BJ (cell line): ENCODE data around the gene APOL4. TPM values are rescaled to one million over a fixed set of nuclear protein-coding genes. Genes with fewer than 3 reads are reported as not detected.
"Not testable (repeated sequence)": the region's sequence is repeated elsewhere in the genome, so short reads cannot be mapped to it uniquely, and the experiment has no call there.

Experiments used
- CTCF ChIA-PET: fragments of 350-600 bp; formaldehyde crosslinking; extraction: SDS; loops from one replicate; lab custom pipeline; 2021; ENCODE audit warnings: antibody characterized with exemption, inconsistent platforms; lab: Yijun Ruan, JAX
- POLR2A ChIA-PET: fragments of 300-600 bp; sonication (Branson Sonifier 250); formaldehyde crosslinking; extraction: SDS; loops from one replicate; lab custom pipeline; 2021; ENCODE audit warnings: antibody characterized with exemption; lab: Charles Lee
- DNase-seq: peaks from one replicate; pipeline ENCODE4 v3.0.0-alpha.2; 2011; ENCODE audit warnings: low read depth
- H3K27me3 ChIP-seq: 2 replicates; pipeline ENCODE4 v1.6.0; 2011; ENCODE audit warnings: low read length; ENCODE audit not compliant: control insufficient read depth, insufficient read depth
- H3K36me3 ChIP-seq: 2 replicates; pipeline ENCODE4 v1.5.1; 2011; ENCODE audit warnings: low read length; ENCODE audit not compliant: control insufficient read depth, insufficient read depth
- H3K4me3 ChIP-seq: 2 replicates; pipeline ENCODE4 v1.5.1; 2011; ENCODE audit warnings: low read depth, mild to moderate bottlenecking, control low read depth, low read length
- polyA plus RNA-seq: library from polyadenylated mRNA; depleted of rRNA; stranded (reverse); fragments of >200 nt; gene quantifications from 2 replicates; pipeline ENCODE4 v1.2.3, GENCODE V29; 2011
- TF ChIP-seq, protein P1 (sequence below): IDR thresholded peaks from 2 replicates; pipeline ENCODE4 v1.5.1; 2011; ENCODE audit warnings: low read depth, mild to moderate bottlenecking, control low read depth, inconsistent platforms, low read length, moderate library complexity; ENCODE audit not compliant: insufficient read depth

Gene APOL4
- polyA plus RNA-seq, 1 experiment, result 0.16 TPM

DNA sequence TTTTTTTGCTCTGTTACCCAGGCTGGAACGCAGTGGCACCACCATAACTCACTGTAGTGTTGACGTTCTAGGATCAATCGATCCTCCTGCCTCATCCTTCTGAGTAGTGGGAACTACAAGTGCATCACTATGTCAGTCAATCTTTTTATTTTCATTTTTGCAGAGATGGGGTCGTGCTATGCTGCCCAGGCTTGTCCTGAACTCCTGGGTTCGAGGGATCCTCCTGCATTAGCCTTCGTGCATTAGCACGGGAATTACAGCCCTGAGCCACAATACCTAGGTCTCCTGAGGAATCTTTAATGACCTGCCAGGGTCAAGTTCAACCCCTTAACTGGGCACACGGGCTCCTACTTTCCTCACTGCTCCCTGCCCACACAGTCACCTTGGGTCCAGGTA lies 45.5 kb downstream of the APOL4 start:
- no peaks in the 10 kb centered on the region; the same call in 1 of the 2 replicates for H3K27me3 ChIP-seq
- DNase-seq, result no peak
- H3K36me3 ChIP-seq, result no peaks in the 10 kb centered on the region
- H3K4me3 ChIP-seq, result peak overlapping the region; percentile 33
- ChIA-PET CTCF (interaction anchor here (0.6 to 2.9 kb wide), 5 partner anchors 18 to 331 kb away, joined by 3 to 24 read pairs (median 3); no protein-coding TSS in a partner anchor), POLR2A (no interaction called here)
- TF ChIP-seq, protein P1, sequence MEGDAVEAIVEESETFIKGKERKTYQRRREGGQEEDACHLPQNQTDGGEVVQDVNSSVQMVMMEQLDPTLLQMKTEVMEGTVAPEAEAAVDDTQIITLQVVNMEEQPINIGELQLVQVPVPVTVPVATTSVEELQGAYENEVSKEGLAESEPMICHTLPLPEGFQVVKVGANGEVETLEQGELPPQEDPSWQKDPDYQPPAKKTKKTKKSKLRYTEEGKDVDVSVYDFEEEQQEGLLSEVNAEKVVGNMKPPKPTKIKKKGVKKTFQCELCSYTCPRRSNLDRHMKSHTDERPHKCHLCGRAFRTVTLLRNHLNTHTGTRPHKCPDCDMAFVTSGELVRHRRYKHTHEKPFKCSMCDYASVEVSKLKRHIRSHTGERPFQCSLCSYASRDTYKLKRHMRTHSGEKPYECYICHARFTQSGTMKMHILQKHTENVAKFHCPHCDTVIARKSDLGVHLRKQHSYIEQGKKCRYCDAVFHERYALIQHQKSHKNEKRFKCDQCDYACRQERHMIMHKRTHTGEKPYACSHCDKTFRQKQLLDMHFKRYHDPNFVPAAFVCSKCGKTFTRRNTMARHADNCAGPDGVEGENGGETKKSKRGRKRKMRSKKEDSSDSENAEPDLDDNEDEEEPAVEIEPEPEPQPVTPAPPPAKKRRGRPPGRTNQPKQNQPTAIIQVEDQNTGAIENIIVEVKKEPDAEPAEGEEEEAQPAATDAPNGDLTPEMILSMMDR, result no peak

DNA sequence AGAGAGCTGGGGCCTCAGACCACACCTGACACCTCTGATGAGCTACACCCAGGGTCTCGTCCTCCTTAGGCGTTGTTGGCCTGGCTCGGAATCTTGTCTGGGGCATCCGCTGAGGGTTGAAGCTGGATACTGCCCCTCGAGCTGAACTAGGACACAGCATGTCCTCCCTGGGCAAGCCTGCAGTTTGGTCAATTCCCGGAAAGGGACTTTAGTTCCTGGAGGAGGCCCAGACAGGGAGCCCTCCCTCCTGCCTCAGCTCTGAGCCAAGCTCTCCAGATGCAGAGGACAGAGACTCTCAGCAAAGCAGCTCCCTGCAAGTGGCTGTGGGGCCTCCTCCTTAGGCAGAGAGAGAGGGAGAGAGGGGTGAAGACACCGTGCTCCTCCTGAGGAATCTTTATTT lies 45.9 kb downstream of the APOL4 start:
- TF ChIP-seq, protein P1, result no peak
- CTCF ChIA-PET, result interaction anchor here (0.6 to 2.9 kb wide), 4 partner anchors 11 to 24 kb away, joined by 3 to 24 read pairs (median 4); no protein-coding TSS in a partner anchor
- POLR2A ChIA-PET, result interaction anchor here (0.5 kb wide), 1 partner anchor 17 kb away, joined by 4 read pairs; no protein-coding TSS in a partner anchor
- Histone ChIP-seq H3K4me3 (no peak overlapping the region), H3K36me3 (no peaks in the 10 kb centered on the region), H3K27me3 (no peaks in the 10 kb centered on the region; the same call in 1 of the 2 replicates)
- no peak for DNase-seq

DNA sequence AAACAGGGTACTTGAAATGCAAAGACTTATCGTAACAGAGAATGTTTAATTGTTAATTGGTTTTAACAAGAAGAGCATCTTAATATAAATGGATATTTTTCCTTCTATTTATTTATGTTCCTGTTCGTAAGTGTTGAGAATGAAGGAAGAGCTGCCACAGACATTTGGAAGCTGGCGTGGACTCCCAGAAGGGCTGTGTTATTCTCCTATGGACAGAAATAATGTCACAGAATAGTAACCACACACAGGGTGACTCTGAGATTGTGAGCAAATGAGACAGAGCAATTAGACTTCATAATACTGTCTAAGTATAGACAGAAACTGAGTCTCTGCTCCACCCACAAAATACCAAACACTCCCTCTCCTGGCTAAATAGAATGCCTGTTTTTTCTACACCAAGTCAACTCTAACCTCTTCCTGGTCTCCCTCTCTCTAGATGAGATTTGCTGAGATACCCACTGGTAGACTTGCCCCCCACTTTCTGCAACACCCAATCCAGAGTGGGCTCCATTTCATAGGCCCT lies 47.1 kb downstream of the APOL4 start:
- CTCF ChIA-PET, result interaction anchor here (1.4 to 3.7 kb wide), 3 partner anchors 25 to 224 kb away, joined by 3 to 25 read pairs (median 3); no protein-coding TSS in a partner anchor
- DNase-seq, result no peak
- TF ChIP-seq, protein P1, result no peak

DNA sequence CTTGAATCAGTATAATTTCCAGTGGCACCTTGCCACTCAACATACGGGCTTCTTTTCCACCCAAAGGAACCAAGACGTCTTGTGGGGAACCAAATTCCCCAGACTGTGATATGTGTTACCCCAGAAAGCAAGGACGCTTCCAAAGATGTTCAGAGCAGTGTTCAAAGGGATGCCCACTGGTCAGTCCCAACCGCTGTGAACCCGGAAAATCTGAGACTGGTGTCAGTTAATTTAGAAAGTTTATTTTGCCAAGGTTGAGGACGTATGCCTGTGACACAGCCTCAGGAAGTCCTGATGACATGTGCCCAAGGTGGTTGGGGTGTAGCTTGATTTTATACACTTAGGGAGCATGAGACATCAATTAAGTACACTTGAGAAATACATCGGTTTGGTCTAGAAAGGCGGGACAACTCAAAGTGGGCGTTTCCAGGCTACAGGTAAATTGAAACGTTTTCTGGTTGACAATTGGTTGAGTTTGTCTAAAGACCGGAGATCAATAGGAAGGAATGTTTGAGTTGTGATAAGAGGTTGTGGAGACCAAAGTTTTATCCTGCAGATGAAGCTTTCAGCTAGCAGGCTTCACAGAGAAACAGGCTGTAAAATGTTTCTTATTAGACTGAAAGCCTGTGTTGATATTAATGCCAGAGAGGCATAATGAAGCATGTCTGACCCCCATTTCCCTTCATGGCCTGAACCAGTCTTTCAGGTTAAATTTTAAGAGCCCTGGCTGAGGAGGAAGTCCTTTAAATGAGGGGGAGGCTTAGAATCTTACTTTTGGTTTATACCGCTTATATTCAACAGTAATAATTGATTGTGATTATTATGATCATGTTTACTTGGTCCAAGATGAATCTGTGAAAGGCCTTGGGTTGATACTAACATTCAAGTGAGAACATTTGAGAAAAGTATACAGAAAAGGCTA lies 47.8 kb downstream of the APOL4 start:
- POLR2A ChIA-PET, result no interaction called here
- CTCF ChIA-PET, result interaction anchor here (0.6 to 3.7 kb wide), 4 partner anchors 13 to 223 kb away, joined by 3 to 25 read pairs (median 3); no protein-coding TSS in a partner anchor

More for the DNA sequence above, 47.1 kb downstream of the APOL4 start:
- Histone ChIP-seq H3K36me3 (no peaks in the 10 kb centered on the region), H3K4me3 (no peak overlapping the region), H3K27me3 (no peaks in the 10 kb centered on the region; the same call in 1 of the 2 replicates)
- POLR2A ChIA-PET, result no interaction called here

DNA sequence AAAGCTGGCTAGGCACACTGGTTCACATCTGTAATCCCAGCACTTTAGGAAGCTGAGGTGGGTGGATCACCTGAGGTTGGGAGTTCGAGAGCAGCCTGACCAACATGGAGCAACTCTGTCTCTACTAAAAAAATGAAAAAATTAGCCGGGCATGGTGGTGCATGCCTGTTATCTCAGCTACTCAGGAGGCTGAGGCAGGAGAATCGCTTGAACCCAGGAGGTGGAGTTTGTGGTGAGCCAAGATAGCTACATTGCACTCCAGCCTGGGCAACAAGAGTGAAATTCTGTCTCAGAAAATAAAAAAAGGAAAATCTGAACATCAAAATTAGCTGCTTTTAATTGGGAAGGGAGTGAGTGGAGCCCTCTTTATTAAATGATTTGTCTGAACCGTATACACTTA lies 48.8 kb downstream of the APOL4 start:
- POLR2A ChIA-PET, result not testable (repeated sequence)
- CTCF ChIA-PET, result interaction anchor here (0.6 to 3.7 kb wide), 6 partner anchors 10 to 222 kb away, joined by 3 to 25 read pairs (median 4); no protein-coding TSS in a partner anchor

More for the DNA sequence above, 47.8 kb downstream of the APOL4 start:
- no peak for DNase-seq
- Histone ChIP-seq H3K27me3 (no peaks in the 10 kb centered on the region), H3K36me3 (no peaks in the 10 kb centered on the region), H3K4me3 (no peak overlapping the region)
- TF ChIP-seq, protein P1, result no peak

More for the DNA sequence above, 48.8 kb downstream of the APOL4 start:
- DNase-seq, H3K4me3 ChIP-seq, H3K36me3 ChIP-seq, H3K27me3 ChIP-seq: not testable (repeated sequence)
